Caco-2 (cell line): ENCODE measurements around the gene NWD2. TPM values are rescaled to one million over a fixed set of nuclear protein-coding genes. Genes with fewer than 3 reads are reported as not detected.

Experiments
- BruUV-seq: library from RNA; stranded (reverse); fragments of 400-500 nt; replicated peaks from 2 replicates; lab custom pipeline; 2021; lab: Mats Ljungman, UMichigan
- CTCF ChIA-PET: fragments of 300-600 bp; sonication (Branson Sonifier 250); formaldehyde crosslinking; loops from one replicate; lab custom pipeline; 2022; ENCODE audit warnings: antibody characterized with exemption; lab: Charles Lee
- POLR2A ChIA-PET: fragments of 300-600 bp; sonication (Branson Sonifier 250); formaldehyde crosslinking; loops from one replicate; lab custom pipeline; 2022; ENCODE audit warnings: antibody characterized with exemption; lab: Charles Lee
- DNase-seq, 2 experiments: peaks; one replicate each; pipeline versions ENCODE4 v3.0.0 to v3.0.0-alpha.2; 2020 to 2022
- H3K27me3 ChIP-seq: replicated peaks from 2 replicates; pipeline ENCODE4 v1.6.0; 2011; ENCODE audit warnings: low read length; ENCODE audit not compliant: control insufficient read depth, insufficient read depth
- H3K36me3 ChIP-seq: 2 replicates; pipeline ENCODE4 v1.5.1; 2011; ENCODE audit warnings: low read length; ENCODE audit not compliant: control insufficient read depth, insufficient read depth
- H3K4me1 ChIP-seq: fragments of 250-450 bp; sonication (Bioruptor Pico); 2 replicates; pipeline ENCODE4 v1.5.1; 2020; ENCODE audit warnings: mild to moderate bottlenecking
- H3K4me3 ChIP-seq: 2 replicates; pipeline ENCODE4 v1.5.1; 2011; ENCODE audit warnings: low read depth, mild to moderate bottlenecking, control low read depth, low read length
- H3K9me3 ChIP-seq: fragments of 250-450 bp; sonication (Bioruptor Pico); 2 replicates; pipeline ENCODE4 v1.5.1; 2020; ENCODE audit warnings: mild to moderate bottlenecking, moderate library complexity
- H3K27ac Mint-ChIP-seq: one replicate; pipeline ENCODE4 v1.8.0; 2022; ENCODE audit warnings: mixed read lengths; ENCODE audit not compliant: unreplicated experiment
- H3K27me3 Mint-ChIP-seq: one replicate; pipeline ENCODE4 v1.8.0; 2022; ENCODE audit warnings: mixed read lengths; ENCODE audit not compliant: insufficient read depth, unreplicated experiment
- H3K36me3 Mint-ChIP-seq: one replicate; pipeline ENCODE4 v1.8.0; 2022; ENCODE audit warnings: mild to moderate bottlenecking, mixed read lengths; ENCODE audit not compliant: insufficient read depth, unreplicated experiment
- H3K4me1 Mint-ChIP-seq: one replicate; pipeline ENCODE4 v1.8.0; 2022; ENCODE audit warnings: low read depth, mixed read lengths; ENCODE audit not compliant: unreplicated experiment
- H3K4me3 Mint-ChIP-seq: one replicate; pipeline ENCODE4 v1.8.0; 2022; ENCODE audit warnings: mild to moderate bottlenecking, moderate library complexity, mixed read lengths; ENCODE audit not compliant: unreplicated experiment
- H3K9me3 Mint-ChIP-seq: one replicate; pipeline ENCODE4 v1.8.0; 2022; ENCODE audit warnings: mixed read lengths; ENCODE audit not compliant: unreplicated experiment
- CTCF ChIP-seq, 2 experiments: fragments of 200-600 bp in 1 of 2; IDR thresholded peaks; 1 replicate in 1 of 2; 2 replicates in 1 of 2; pipeline versions ENCODE4 v1.5.1 to v1.8.0; 2011 to 2022; ENCODE audit warnings: antibody characterized with exemption in 1 of 2, control low read depth in 1 of 2, inconsistent platforms in 1 of 2, low read depth in 1 of 2, low read length in 1 of 2, mild to moderate bottlenecking in 1 of 2, moderate library complexity in 1 of 2; ENCODE audit not compliant: insufficient read depth in 1 of 2, severe bottlenecking in 1 of 2, unreplicated experiment in 1 of 2
- intact Hi-C: fragments of 100-400 bp; cut with micrococcal nuclease; formaldehyde crosslinking; loops from one replicate; pipeline ENCODE4 v1.10.0; 2022; ENCODE audit not compliant: unreplicated experiment
- total RNA-seq: library from RNA; stranded (reverse); gene quantifications from 2 replicates; pipeline ENCODE4 v1.2.3, GENCODE V29; 2022

NWD2 gene
- total RNA-seq, 1 experiment from 2014 or later, result not detected

- Mint-ChIP-seq H3K4me3 (no peak overlapping the region), H3K4me1 (no peaks in the 10 kb centered on the region), H3K9me3 (no peaks in the 10 kb centered on the region), H3K27me3 (no peaks in the 10 kb centered on the region), H3K36me3 (no peaks in the 10 kb centered on the region), H3K27ac (no peak overlapping the region)
- no peak overlapping the region for H3K4me3 ChIP-seq
- H3K4me1 ChIP-seq, result no peaks in the 10 kb centered on the region
- intact Hi-C loops, result no loop called here
- no TSS peak for BruUV-seq
- no peak for DNase-seq
- no peaks in the 10 kb centered on the region for H3K9me3 ChIP-seq
- ChIA-PET CTCF (interaction anchor here (0.6 kb wide), 1 partner anchor 38 kb away, joined by 3 read pairs; a partner anchor contains a TSS), POLR2A (no interaction called here)
- H3K27me3 ChIP-seq, result no peaks in the 10 kb centered on the region
- no peaks in the 10 kb centered on the region for H3K36me3 ChIP-seq
- TF ChIP-seq CTCF (IDR thresholded peaks at IDR 0.05; ENCODE audit: insufficient read depth in 1 of 2, low read depth in 1 of 2, low read length in 1 of 2, severe bottlenecking in 1 of 2, unreplicated experiment in 1 of 2), result no peak
Observed at GRCh38 chr4:37415845-37416369, 171.4 kb downstream of the NWD2 start.

GRCh38 chr4:37421614-37422013 is 177.1 kb downstream of the NWD2 start:
- Histone ChIP-seq H3K4me3 (no peak overlapping the region), H3K9me3 (no peaks in the 10 kb centered on the region), H3K36me3 (no peaks in the 10 kb centered on the region), H3K27me3 (no peaks in the 10 kb centered on the region), H3K4me1 (peaks cover 21% of the 10 kb centered on the region)
- no peak for TF ChIP-seq CTCF (IDR thresholded peaks at IDR 0.05; ENCODE audit: insufficient read depth in 1 of 2, low read depth in 1 of 2, low read length in 1 of 2, severe bottlenecking in 1 of 2, unreplicated experiment in 1 of 2)
- POLR2A ChIA-PET, result no interaction called here
- Mint-ChIP-seq H3K36me3 (no peaks in the 10 kb centered on the region), H3K27me3 (no peaks in the 10 kb centered on the region), H3K4me1 (peaks cover 16% of the 10 kb centered on the region), H3K4me3 (no peak overlapping the region), H3K27ac (no peak overlapping the region), H3K9me3 (no peaks in the 10 kb centered on the region)
- CTCF ChIA-PET, result no interaction called here
- no peak for DNase-seq
- BruUV-seq, result no TSS peak
- intact Hi-C loops, result no loop called here

GRCh38 chr4:37422102-37422501 is 177.6 kb downstream of the NWD2 start:
- ChIA-PET CTCF (interaction anchor here (0.5 kb wide), 1 partner anchor 19 kb away, joined by 4 read pairs; no protein-coding TSS in a partner anchor), POLR2A (no interaction called here)
- Mint-ChIP-seq H3K36me3 (no peaks in the 10 kb centered on the region), H3K9me3 (no peaks in the 10 kb centered on the region), H3K4me3 (no peak overlapping the region), H3K27ac (no peak overlapping the region), H3K27me3 (no peaks in the 10 kb centered on the region), H3K4me1 (peaks cover 16% of the 10 kb centered on the region)
- H3K36me3 ChIP-seq, result no peaks in the 10 kb centered on the region; the same call in 1 of the 2 replicates
- DNase-seq, result no peak
- TF ChIP-seq CTCF (IDR thresholded peaks at IDR 0.05; ENCODE audit: insufficient read depth in 1 of 2, low read depth in 1 of 2, low read length in 1 of 2, severe bottlenecking in 1 of 2, unreplicated experiment in 1 of 2), result no peak
- intact Hi-C loops, result no loop called here
- H3K4me1 ChIP-seq, result peaks cover 21% of the 10 kb centered on the region
- BruUV-seq, result no TSS peak
- no peaks in the 10 kb centered on the region for H3K27me3 ChIP-seq
- no peak overlapping the region for H3K4me3 ChIP-seq
- no peaks in the 10 kb centered on the region for H3K9me3 ChIP-seq
